ENCODE data around the gene TRPM3.

Gene TRPM3

DNA sequence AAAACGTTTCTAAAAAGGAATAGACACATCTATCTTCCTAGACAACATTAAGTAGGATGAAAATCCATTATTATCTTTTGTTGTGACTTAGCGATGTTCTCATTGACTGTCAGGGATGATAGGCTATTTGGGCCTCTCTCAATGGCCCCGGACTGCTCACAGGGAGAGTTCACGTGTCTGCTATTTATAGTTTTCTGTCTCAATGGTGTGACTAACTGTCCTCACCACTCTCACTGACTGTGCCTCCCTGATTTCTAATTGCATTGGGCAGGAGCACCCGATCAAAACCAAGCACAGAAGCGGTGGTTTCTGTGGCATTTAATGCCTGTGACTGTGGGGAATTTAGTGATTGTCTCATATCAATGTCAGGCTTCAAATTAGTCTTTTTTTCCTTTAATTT is 420.3 kb downstream of the TRPM3 start:
- TF ChIP-seq, protein P1, sequence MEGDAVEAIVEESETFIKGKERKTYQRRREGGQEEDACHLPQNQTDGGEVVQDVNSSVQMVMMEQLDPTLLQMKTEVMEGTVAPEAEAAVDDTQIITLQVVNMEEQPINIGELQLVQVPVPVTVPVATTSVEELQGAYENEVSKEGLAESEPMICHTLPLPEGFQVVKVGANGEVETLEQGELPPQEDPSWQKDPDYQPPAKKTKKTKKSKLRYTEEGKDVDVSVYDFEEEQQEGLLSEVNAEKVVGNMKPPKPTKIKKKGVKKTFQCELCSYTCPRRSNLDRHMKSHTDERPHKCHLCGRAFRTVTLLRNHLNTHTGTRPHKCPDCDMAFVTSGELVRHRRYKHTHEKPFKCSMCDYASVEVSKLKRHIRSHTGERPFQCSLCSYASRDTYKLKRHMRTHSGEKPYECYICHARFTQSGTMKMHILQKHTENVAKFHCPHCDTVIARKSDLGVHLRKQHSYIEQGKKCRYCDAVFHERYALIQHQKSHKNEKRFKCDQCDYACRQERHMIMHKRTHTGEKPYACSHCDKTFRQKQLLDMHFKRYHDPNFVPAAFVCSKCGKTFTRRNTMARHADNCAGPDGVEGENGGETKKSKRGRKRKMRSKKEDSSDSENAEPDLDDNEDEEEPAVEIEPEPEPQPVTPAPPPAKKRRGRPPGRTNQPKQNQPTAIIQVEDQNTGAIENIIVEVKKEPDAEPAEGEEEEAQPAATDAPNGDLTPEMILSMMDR (conservative IDR thresholded peaks at IDR 0.05): no peak
- TF ChIP-seq ZFX (IDR thresholded peaks at IDR 0.05): no peak

DNA sequence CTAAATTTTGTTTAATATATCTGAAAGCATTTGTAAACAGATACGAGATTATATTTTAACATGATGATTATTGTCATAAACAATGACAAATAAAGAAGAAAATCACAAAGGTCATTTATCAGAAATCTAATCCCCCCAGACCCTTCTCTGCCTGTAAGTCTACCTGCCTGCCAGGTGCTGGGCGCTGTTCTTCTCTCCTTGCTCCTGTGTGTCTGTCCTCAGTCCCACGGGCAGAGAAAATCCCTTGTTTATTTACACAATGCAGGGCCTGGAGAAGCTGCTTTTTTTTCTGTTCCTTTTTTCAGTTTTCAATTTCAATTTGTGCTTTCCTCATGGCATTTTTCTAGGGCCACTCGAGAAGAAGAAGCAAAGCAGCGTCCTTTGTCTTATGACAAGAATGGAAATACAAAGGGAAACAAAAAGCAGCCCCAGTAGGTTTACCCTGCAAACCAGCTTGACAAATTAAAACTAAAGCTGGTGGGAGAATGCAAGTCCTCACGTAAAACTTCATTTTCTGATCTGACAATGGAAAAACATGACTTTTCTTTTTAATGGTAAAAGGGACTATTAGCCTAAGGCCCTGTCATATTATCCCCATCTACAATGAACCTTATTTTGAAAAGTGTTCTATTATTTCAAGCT is 424.6 kb downstream of the TRPM3 start:
- H3K27ac ChIP-seq: no peak overlapping the region
- TF ChIP-seq, protein P1 (conservative IDR thresholded peaks at IDR 0.05): no peak
- no peak for TF ChIP-seq ZFX (IDR thresholded peaks at IDR 0.05)

More for the DNA sequence above, 420.3 kb downstream of the TRPM3 start:
- H3K27ac ChIP-seq: no peak overlapping the region

DNA sequence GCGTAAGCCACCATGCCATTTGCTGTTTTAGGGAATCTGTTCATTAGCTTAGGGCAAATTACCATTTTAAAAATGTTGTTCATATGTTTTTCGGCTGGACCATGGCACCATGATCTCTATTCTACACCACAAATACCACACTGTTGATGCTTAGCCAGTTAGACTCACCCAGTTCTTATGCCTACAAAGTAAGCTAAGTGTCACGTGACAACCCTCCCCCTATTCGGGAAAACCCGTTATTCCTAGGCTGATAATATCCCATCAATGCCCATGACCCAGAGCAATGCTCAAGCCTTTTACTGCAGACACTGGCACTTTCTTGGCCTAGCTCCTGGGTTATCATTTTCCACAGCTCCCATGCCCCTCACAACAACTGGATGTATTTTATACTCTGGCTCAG is 426.7 kb downstream of the TRPM3 start:
- TF ChIP-seq, protein P1 (conservative IDR thresholded peaks at IDR 0.05): no peak
- no peak for TF ChIP-seq ZFX (IDR thresholded peaks at IDR 0.05)
- no peak overlapping the region for H3K27ac ChIP-seq

DNA sequence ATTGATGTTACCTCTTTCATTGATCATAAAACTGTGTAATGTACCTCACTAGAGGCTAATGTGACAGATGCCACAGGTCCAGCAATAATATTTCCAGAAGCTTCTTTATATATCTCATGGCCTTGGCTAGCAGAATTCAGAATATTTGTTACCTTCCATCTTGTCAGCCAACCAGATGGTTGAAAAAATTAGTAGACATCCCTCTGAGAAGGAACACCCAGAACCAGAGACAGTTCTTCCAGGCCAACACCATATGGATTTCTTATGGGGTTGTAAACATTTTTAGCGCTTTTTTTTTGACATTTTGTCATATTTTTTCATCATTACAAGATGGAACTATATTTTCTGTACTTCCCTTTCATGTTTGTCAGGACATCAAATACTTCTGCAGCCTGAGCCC is 428.2 kb downstream of the TRPM3 start:
- H3K27ac ChIP-seq: no peak overlapping the region

DNA sequence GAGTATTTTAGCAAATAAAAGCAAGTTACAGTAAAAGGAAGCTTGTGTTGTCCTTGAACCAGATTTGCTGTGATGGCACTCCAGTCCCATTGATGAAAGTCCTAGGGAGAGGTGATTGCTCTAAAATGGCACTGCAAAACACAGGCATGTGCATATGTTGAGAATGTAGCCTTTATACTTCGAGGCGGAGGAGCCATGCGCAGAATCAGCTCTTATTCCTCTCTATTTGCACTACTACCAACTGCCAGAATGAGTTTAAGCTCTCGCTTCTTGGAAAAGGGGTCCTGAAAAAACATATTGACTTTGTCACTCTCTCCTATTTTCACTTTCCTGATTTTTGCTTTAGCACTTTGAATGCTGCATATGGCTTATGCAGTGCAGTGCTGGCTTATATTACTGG is 429.0 kb downstream of the TRPM3 start:
- H3K27ac ChIP-seq: no peak overlapping the region
- TF ChIP-seq, protein P1 (conservative IDR thresholded peaks at IDR 0.05): no peak
- TF ChIP-seq ZFX (IDR thresholded peaks at IDR 0.05): no peak

More for the DNA sequence above, 428.2 kb downstream of the TRPM3 start:
- TF ChIP-seq, protein P1 (conservative IDR thresholded peaks at IDR 0.05): no peak
- no peak for TF ChIP-seq ZFX (IDR thresholded peaks at IDR 0.05)

DNA sequence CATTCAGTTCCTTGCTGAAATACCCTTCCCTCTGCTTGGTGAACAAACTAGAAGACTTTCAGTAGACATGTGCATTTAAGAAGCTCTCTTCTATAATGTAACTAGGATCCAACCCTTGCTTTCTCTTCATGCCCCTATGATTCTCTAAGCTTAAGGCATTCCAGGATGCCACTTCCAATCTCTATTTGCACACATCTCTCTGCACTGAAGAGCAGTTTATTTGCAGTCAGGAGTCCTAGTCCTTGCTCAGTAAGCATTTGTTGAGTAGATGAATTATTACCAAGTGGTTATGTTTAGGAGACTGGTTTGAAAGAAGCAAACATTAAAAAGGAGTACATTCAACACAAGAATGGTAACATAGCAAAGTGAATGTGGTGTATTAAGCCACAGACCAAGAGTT is 432.7 kb downstream of the TRPM3 start:
- no peak for TF ChIP-seq ZFX (IDR thresholded peaks at IDR 0.05)
- H3K27ac ChIP-seq: no peak overlapping the region

DNA sequence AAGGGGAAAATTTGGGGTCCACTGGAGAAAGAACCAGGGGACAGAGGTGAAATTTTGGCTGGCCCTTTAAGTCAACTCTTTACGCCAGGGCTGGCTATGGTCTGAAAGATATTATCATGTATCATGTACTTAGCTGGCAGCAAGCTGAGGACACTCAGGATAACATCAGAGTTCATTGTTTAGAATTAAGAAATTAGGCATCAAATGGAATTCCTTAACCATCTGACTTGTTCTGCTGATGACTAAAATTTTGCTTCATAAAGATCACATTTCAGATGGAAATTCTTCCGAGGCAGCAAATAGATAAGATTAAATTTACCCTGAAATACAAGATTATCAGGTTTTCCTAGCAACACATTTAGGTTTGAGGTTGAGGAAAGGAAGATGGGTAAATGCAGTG is 437.6 kb downstream of the TRPM3 start:
- TF ChIP-seq ZFX (IDR thresholded peaks at IDR 0.05): no peak
- H3K27ac ChIP-seq: no peak overlapping the region

DNA sequence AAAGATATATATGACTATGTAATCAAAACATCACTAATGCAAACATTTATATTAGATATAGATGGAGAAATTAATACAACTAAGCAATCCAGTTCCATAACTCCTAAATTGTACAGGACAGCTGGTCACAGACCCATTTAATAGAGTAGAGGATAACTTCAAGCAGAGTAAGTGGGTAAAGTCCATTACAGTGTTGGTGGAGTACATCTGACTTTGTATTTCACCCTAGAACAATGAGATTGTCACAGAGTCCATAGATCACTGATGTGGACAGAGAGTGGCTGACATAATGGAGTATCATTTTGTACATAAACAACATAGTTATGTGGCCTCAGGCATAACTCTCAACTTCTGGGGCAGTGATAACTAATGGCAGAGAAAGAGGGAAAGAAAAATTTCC is 439.1 kb downstream of the TRPM3 start:
- H3K27ac ChIP-seq: no peak overlapping the region
- TF ChIP-seq, protein P1 (conservative IDR thresholded peaks at IDR 0.05): no peak

Data from C4-2B (cell line).